HG02759 (cell line): Measurements from ENCODE around the gene LMF2.
"Not testable (repeated sequence)": the region's sequence is repeated elsewhere in the genome, so short reads cannot be mapped to it uniquely, and the experiment has no call there.

Source experiments
- ATAC-seq: cut with Tn5 transposase; IDR thresholded peaks from one replicate; pipeline ENCODE4 v1.9.1; 2021; ENCODE audit warnings: mild to moderate bottlenecking, moderate library complexity; ENCODE audit not compliant: unreplicated experiment

The LMF2 gene

DNA sequence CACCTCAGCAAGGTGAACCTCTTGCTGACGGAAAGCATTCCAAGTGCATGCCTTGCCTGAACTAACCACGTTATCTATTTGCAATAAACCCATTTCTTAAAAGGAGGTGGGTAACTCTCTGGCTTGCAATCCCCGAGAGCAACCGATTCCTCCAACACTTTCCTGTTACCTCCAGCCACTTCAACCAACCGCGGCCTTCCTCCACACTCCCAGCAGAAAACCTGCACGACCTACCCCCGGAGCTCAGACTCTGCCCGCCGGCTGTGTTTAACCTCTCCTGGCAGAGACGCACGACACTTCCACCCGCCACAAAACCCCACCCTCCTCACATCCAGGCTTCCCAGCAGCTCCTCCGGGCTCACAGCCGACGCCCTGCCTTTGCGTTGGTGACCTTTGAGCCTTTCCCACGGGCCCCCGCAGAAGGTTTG is 17.2 kb upstream of the LMF2 start:
- no peak for ATAC-seq

DNA sequence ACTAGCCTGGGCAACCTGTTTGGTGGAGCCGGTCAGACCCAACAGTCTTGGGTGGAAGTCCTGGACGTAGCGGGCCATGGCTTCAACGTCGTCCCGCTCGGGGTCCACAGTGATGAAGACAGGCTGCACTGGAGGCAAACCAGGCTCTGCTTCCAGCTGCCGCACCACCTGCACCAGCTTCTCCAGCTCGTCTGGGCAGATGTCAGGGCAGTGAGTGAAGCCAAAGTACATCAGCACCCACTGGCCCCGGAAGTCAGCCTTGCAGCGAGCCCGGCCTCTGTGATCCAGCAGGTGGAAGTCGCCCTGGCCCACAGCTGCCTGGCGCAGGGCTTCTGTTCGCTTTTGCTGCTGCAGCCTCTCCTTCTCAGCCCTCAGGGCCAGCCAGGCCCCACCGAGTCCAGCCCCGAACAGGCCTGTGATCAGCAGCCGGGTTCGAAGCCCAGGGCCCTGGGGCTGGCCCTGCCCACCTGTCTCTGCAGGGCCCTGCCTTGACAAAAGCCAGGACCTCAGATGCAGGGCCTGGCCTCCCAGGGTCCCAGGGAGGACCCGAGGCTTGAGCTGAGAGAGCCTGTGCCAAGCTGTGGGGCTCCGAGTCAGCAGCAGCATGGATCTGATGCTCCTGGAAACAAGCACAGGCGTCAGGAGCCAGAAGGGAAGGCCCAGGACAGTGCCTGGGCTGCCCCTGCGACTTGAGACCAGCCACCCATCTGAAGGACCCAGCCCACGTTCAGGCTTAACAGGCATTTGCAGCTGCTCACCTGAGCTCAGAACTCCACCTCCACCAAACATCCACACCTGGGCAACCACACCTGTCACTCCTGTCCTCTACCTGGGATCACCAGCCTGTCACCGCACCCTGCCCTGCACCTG is 16.5 kb upstream of the LMF2 start:
- ATAC-seq = no peak

DNA sequence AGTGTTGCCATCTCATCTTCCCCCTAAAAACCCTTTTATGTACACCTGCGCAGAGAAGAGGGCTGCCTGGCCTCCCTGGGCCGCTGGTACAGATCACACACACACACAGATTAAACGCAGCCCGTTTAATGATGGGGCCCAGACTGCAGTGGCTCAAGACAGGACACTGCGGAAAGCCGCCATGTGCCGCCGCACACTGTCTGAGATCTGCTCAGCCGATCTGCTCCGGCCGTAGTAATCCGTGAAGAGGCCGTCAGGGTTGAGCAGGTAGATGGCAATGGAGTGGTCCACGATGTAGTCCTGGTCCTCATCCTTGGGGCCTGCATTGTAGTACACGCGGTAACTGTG is 15.9 kb upstream of the LMF2 start:
- no peak for ATAC-seq

DNA sequence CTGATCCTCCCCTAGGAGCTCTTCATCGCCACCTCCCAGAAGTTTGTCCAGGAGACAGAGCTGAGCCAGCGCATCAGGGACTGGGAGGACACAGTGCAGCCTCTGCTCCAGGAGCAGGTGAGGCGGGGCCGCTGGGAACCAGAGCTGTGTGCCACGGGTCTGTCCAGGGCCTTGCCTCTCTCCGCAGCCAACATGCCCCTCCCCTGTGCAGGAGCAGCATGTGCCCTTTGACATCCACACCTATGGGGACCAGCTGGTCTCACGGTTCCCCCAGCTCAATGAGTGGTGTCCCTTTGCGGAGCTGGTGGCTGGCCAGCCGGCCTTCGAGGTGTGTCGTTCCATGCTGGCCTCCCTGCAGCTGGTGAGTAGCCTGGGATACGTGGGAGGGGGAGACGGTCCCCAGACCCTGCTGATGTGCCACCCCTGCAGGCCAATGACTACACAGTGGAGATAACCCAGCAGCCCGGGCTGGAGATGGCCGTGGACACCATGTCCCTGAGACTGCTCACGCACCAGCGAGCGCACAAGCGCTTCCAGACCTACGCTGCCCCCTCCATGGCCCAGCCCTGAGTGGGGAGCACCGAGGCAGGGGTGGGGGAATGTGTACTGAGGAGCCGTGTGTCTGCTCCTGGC is 15.4 kb upstream of the LMF2 start:
- ATAC-seq = no peak

DNA sequence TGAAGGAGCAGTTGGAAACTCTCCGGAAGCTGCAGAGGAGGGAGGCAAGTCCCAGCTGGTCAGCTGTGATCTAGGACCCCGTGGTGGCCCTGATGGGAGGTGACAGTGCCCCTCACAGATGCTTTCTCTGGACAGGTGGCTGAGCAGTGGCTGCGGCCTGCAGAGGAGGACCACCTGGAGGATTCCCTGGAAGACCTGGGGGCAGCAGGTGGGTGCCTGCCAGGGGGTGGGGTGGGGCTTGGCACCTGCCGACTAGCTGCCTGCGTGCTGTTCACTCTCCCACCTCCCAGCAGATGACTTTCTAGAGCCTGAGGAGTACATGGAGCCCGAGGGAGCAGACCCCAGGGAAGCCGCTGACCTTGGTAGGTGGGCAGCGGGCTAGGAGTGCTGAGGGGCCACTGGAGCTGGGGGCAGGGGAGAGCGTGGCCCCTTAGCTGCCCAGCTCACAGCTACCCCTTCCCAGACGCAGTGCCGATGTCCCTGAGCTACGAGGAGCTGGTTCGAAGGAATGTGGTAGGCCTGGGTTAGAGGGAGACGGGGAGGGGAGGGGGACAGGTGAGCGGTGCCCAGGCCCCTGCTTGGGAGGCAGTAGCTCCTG is 14.8 kb upstream of the LMF2 start:
- no peak for ATAC-seq

DNA sequence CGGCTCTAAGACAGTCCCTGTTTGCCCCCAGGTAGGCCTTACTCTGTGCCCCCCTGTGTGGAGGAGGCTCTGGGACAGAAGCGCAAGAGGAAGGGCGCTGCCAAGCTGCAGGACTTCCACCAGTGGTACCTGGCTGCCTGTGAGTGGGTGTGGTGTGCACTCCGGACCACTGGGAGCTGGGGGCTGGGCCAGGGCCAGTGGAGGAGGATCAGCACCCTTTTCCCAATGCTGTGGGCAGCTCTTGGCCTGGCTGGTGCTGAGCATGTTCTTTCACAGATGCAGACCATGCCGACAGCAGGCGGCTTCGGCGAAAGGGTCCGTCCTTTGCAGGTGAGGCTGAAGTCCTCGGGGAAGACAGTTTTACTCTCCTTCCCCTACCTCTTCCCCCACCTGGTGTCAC is 14.2 kb upstream of the LMF2 start:
- ATAC-seq = no peak

DNA sequence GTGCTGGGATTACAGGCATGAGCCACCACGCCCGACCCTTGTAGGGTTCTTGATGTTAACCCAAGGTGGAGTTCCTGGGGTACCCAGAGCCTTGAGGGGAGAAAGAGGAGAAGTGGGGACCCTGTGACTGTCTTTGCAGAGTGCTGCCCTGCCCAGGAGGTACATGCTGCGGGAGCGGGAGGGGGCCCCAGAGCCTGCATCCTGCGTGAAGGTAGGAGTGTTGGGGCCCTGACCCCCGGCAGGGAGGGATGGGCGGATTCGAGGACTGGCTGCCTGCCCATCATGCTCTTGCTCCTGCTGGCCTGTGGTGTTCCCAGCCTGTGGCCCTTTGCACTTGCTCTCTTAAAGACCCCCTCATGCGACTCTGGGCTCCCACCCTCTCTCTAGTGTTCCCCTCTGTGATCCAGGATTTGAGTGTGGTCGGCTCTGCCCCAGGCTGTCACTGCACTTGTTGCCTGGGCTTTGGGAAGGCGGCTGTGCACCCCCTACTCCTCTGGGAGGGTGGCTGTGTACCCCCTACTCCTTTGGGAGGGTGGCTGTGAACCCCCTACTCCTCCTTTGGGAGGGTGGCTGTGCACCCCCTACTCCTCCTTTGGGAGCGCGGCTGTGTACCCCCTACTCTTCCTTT is 13.4 kb upstream of the LMF2 start:
- ATAC-seq = no peak

DNA sequence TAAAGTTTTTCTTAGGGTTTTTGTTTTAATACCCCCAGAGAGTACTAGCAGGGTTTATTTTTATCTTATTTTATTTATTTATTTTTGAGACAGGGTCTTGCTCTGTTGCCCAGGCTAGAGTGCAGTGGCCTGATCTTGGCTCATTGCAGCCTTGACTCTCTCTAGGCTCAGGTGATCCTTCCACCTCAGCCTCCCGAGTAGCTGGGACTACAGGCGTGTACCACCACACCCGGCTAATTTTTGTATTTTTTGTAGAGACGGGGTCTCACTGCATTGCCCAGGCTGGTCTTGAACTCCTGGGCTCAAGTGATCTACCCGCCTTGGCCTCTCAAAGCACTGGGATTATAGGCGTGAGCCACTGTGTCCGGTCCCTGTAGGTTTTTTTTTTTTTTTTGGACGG is 12.7 kb upstream of the LMF2 start:
- ATAC-seq = not testable (repeated sequence)

DNA sequence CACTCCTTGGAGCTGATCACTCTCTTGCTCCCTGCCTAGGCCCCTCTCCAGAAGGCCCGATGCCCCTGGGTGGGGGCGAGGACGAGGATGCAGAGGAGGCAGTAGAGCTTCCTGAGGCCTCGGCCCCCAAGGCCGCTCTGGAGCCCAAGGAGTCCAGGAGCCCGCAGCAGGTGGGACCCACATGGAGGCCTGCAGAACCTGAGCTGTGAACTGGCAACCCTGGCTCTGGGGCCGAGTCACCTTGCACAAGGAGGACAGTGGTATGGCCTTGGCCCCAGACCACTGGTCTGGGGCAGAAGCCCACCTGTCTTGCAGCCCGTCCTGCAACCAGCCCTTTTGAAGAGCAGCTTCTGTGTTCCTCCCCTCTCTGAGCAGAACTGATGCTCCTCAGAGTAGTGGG is 11.6 kb upstream of the LMF2 start:
- ATAC-seq = no peak

DNA sequence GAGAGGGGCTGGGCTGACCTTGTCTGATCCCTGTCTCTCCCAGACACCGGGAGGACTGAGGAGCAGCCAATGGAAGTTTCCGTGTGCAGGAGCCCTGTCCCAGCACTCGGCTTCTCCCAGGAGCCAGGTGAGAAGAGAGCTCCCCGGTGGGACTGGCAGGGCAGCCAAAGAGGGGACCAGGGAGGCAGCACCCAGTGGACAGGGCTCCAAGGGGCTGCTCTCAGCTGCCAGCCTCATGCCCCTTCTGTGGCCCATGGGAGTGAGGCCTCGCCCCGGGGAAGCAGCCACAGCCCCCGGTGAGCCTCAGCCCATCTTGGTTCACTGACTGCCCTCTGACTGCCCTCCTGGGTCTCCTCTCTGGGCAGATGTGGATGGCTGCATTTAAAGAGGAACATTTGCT is 11.1 kb upstream of the LMF2 start:
- ATAC-seq = no peak

DNA sequence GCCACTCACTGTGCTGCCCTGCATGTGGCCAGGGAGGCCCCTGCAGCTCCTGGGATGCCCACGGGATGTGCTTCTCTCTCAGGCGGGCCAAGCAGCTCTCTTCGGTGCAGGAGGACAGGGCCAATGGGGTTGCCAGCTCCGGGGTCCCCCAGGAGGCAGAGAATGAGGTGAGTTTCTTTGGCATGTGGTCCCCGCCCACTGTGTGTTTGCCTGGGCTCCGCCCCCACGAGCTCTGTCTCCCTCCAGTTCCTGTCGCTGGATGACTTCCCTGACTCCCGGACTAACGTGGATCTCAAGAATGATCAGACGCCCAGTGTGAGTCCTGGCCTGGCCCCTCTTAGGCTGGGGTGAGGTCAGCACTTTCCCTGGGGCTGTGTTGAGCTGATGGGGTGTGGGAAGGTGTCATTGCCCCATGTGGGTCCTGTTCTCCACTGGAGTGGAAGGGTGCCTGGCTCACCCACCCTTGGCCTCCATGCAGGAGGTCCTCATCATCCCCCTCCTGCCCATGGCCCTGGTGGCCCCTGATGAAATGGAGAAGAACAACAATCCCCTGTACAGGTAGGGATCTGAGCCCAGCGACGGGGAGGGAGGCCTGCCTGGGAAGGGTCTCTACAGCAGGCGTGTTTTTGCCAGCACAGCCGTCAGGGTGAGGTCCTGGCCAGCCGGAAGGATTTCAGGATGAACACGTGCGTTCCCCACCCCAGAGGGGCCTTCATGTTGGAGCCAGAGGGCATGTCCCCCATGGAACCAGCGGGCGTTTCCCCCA is 10.2 kb upstream of the LMF2 start:
- no peak for ATAC-seq

DNA sequence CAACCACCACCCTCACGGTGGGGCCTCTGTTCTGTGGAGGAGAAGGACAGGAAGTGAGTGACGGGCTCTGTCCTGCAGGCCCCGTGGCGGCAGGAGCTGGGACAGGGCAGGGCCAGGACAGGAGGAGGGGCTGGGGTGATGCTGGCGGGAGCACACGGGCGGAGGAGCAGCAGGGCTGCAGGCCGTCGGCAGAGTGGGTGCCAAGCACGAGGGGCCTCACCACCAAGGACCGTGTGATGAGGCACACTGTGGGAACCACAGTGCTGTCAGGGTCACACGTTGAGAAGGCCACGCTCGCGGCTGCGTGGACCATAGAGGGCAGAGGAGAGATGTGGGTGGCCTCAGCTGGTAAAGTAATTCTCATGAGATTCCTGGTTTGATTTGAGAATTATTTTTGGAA is 9.4 kb upstream of the LMF2 start:
- no peak for ATAC-seq

DNA sequence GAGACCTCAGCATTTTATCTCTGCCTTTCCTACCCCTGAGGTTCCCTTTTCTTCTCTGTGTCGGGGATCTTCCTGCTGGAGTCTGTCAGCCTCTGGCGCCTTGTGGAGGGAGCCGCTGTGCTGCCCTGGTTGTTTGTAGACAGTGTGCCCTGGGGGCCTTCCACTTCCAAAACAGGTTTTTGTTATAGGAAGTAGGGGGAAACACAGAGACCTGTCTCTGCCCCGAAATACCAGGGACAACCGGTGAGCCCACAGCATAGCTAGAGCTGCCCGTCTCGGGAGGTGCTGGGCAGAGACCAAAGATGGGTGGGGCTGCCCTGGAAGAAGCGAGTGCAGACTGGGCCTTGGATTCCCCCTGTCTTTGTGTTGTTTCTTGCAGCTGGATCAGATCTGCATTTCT is 8.6 kb upstream of the LMF2 start:
- ATAC-seq = no peak

DNA sequence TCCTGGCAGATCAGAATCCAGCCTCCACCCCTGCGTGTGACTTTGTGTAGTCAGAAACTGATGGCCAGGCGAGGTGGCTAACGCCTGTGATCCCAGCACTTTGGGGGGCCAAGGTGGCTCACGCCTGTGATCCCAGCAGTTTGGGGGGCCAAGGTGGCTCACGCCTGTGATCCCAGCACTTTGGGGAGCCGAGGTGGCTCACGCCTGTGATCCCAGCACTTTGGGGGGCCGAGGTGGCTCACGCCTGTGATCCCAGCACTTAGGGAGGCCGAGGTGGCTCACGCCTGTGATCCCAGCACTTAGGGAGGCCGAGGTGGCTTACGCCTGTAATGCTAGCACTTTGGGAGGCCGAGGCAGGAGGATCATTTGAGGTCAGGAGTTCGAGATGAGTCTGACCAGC is 5.7 kb upstream of the LMF2 start:
- ATAC-seq = no peak

DNA sequence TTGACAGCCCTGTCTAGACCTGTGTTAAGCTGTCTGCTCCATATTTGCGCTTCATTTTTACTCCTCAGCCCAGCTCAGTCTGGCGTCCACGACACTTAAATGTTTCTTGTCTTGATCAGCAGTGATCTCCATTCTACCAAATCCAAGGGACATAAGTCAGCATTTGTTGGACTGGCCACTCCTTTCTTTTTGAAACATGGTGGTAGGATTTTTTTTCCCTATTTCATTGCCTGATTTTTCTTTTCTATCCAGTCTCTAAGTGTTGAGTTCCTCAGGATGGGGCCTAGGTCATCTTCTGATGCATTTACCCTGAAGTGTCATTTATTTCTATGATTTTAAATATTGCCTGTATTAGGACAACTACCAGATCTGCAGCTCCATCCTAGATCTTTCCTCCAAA is 1.4 kb upstream of the LMF2 start:
- ATAC-seq = no peak

DNA sequence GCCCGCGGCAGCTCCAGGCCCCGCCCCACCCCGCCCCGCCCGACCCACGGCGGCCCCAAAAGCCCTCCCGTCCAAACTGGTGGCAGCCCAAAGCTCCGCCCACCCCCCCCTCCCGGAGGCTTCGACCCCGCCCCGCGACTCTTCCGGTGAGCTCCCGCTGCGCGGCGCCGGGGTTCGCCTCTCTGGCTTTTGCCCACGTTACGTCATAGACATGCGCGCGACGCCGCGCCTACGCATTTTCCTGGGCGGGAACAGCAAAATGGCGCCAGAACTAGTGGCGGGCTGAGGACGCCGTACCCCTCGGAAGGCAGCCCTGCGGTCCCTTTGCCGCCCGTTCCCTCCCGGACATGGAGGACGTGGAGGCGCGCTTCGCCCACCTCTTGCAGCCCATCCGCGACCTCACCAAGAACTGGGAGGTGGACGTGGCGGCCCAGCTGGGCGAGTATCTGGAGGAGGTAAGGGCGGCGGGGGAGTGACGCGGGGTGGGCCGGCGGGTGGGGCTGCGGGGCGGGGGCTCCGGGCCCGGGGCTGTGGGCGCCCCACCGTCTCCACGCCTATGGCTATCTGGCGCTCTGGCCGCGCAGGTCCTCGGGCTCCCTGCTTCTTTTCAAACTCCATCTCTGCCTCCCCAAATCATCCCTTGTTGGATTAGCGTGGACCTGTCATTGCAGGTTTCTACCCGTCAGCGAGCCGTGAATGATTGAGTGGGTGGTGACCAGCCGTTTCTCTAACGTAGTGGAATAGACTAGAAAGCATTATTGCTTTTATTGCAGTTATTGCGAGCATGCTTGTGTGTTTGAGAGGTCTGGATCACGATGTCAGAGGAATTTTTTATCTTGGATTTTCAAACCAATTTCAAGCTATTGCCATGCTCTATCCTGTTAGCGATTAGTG is 736 bp upstream of the LMF2 start, which contains the start of gene NCAPH2:
NCAPH2 (plus strand) TSS at position 234 of the 894 bp plus-strand sequence; CDS start at position 348, 114 bp downstream.
- ATAC-seq = peak; percentile 75

DNA sequence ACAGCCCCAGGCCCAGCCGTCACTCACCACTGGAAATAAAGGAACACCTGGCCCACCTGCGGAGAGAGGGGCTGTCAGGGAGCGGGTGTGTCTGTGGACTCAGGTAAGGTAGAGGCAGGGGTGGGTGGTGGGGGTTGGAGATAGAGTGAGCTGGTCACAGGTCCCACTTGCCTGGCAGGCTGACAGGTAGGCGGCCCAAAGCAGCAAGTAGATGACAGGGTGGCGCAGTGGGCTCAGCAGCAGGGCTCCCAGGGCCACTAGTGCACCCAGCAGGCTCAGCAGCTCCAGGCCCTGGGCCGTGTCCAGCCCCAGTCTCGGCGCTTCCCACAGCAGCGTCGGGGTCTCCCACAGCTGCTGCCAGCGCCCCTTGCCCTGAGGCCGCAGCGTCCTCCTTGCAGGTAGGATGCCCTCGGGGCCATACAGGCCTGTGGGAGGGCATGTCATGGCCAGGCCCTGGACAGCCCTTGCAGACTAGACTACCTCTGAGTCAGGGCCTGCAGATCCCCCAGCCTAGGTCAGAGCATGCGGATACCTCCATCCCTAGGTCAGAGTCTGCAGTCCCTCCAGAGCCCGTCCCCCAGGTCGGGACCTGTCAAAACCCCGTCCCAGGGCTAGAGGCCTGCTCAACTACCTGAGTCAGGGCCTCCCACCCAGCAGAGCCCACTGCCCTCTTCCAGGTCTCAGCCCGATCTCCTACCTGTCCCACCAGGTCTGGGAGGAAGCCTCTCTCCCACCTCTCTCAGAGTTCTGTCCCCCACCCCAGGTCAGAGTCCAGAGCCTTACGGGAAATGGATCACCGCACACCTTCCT is 686 bp downstream of the LMF2 start:
- no peak for ATAC-seq

DNA sequence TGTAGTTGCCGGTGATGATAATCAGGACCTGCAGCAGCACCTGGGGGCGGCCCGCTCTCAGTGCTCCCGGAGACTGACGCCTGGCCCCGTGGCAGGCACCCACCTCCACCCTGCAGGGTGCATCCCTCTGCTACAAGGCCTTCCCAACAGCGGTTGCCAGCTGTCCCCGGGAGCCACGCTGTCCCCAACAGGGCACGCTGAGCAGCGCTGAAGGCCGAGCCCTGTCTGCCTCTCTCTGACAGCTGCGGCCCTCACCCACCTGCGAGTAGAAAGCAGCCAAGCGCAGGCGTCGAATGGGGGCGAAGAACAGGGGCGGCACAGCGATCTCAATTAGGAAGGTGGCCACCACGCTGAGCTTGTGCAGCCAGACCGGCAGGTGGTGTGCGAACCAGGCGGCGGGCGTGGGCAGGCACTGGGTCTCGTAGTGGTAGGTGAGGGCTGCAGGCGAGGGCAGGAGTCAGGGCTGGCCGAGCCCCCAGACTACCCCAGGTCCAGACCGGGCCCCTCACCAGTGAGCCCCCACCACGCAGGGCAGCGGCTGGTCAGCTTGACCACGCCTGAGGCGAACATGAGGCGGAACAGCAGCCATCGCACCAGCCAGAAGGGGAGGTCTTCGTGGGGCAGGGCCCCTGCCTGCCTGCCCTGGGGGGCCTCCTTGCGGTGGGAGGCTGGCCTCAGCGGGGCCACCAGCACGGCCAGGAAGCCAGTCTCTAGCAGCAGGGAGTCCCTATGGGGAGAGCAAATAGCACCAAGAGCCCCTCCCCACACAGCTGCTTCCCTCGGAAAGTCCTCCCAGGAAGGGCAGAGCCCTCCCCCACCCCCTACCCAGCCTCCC is 1.5 kb downstream of the LMF2 start:
- ATAC-seq = no peak
